ENCODE measurements around the gene PPP1R17. TPM values are rescaled to one million over a fixed set of nuclear protein-coding genes. Genes with fewer than 3 reads are reported as not detected.
A peak's percentile ranks its signal among the peaks of the same experiment; 100 is the strongest.

The PPP1R17 gene
- total RNA-seq, 1 experiment from 2014 or later = not detected

DNA sequence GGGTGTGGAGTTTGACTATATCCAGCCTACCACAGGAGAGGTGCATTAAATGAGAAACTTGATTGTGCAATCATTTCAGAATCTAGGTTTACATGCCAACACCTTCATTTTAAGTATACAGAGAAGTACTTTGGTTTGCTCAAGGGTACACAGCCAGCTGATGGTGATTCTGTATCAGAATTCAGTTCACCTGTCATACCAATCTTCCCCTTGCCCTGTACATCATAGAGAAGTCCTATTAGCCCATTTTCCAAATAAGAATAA, 35.0 kb upstream of the PPP1R17 start:
- H3K4me1 ChIP-seq (ENCODE audit: control insufficient read depth, insufficient read depth, low read length) = no peaks in the 10 kb centered on the region
- no TSS peak for BruUV-seq (replicated peaks)
- no peak overlapping the region for H3K4me3 ChIP-seq (ENCODE audit: low read depth in 2 of 2, low read length in 2 of 2)
- H3K27ac ChIP-seq (ENCODE audit: low read length) = no peak overlapping the region
- ChIA-PET CTCF (no interaction called here), POLR2A (no interaction called here)
- no peaks in the 10 kb centered on the region for H3K27me3 ChIP-seq (ENCODE audit: control insufficient read depth, insufficient read depth, low read length)
- no peak for DNase-seq (ENCODE audit: low read depth, low spot score)
- intact Hi-C loops (cut with micrococcal nuclease; ENCODE audit: unreplicated experiment) = no loop called here
- ATAC-seq = no peak
- no peak for TF ChIP-seq POLR2AphosphoS5 (IDR thresholded peaks at IDR 0.05; ENCODE audit: low read depth, low read length)
- TF ChIP-seq SIN3A (IDR thresholded peaks at IDR 0.05; ENCODE audit: borderline replicate concordance, insufficient read depth, low read depth, low read length) = no peak
- TF ChIP-seq, protein P1, sequence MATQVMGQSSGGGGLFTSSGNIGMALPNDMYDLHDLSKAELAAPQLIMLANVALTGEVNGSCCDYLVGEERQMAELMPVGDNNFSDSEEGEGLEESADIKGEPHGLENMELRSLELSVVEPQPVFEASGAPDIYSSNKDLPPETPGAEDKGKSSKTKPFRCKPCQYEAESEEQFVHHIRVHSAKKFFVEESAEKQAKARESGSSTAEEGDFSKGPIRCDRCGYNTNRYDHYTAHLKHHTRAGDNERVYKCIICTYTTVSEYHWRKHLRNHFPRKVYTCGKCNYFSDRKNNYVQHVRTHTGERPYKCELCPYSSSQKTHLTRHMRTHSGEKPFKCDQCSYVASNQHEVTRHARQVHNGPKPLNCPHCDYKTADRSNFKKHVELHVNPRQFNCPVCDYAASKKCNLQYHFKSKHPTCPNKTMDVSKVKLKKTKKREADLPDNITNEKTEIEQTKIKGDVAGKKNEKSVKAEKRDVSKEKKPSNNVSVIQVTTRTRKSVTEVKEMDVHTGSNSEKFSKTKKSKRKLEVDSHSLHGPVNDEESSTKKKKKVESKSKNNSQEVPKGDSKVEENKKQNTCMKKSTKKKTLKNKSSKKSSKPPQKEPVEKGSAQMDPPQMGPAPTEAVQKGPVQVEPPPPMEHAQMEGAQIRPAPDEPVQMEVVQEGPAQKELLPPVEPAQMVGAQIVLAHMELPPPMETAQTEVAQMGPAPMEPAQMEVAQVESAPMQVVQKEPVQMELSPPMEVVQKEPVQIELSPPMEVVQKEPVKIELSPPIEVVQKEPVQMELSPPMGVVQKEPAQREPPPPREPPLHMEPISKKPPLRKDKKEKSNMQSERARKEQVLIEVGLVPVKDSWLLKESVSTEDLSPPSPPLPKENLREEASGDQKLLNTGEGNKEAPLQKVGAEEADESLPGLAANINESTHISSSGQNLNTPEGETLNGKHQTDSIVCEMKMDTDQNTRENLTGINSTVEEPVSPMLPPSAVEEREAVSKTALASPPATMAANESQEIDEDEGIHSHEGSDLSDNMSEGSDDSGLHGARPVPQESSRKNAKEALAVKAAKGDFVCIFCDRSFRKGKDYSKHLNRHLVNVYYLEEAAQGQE (IDR thresholded peaks at IDR 0.05; ENCODE audit: insufficient read depth in 1 of 2, low read depth in 2 of 2, low read length in 1 of 2) = no peak
- TF ChIP-seq CTCF (IDR thresholded peaks at IDR 0.05) = no peak
- no peak for TF ChIP-seq TCF7L2 (IDR thresholded peaks at IDR 0.05; ENCODE audit: low read depth, low read length)
- no peaks in the 10 kb centered on the region for H3K9me3 ChIP-seq (ENCODE audit: control insufficient read depth, insufficient read depth, low read depth, low read length)
- no peaks in the 10 kb centered on the region for H3K36me3 ChIP-seq (ENCODE audit: control insufficient read depth, insufficient read depth, low read length)
- in situ Hi-C loops (cut with HindIII; ENCODE audit: low pct_unique_long_range_greater_than_20kb, low sequenced_read_pairs) = no loop called here

DNA sequence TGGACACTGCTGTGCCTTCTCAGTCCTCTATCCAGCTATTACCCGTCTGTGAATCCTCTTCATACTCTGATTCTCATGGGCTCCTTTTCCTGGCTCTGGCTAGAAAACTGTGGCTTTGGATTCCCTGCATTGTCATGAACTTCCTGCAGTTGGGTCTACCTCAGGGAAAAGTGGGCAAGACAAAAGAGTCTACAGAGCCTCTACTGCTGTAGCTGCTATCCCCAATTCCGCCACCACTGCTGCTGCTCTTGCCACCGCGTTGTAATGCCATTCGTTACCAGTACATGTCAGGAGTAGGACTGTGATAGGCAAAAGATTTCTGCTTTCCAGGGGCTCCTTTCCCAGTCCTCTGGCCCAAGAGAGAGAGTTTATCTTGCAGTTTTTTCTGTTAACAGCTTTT, 23.9 kb upstream of the PPP1R17 start:
- ATAC-seq (0 out of 2 replicates have a peak, but pooled peaks have one; percentile 65), DNase-seq (ENCODE audit: low read depth, low spot score) (no peak)
- Histone ChIP-seq H3K9me3 (ENCODE audit: control insufficient read depth, insufficient read depth, low read depth, low read length) (no peaks in the 10 kb centered on the region), H3K27ac (ENCODE audit: low read length) (no peak overlapping the region), H3K4me3 (ENCODE audit: low read depth in 2 of 2, low read length in 2 of 2) (no peak overlapping the region), H3K36me3 (ENCODE audit: control insufficient read depth, insufficient read depth, low read length) (no peaks in the 10 kb centered on the region), H3K4me1 (ENCODE audit: control insufficient read depth, insufficient read depth, low read length) (no peaks in the 10 kb centered on the region), H3K27me3 (ENCODE audit: control insufficient read depth, insufficient read depth, low read length) (no peaks in the 10 kb centered on the region)
- ChIA-PET CTCF (no interaction called here), POLR2A (no interaction called here)
- in situ Hi-C loops (cut with HindIII; ENCODE audit: low pct_unique_long_range_greater_than_20kb, low sequenced_read_pairs) = no loop called here
- intact Hi-C loops (cut with micrococcal nuclease; ENCODE audit: unreplicated experiment) = no loop called here
- BruUV-seq (replicated peaks) = no TSS peak
- no peak for TF ChIP-seq POLR2AphosphoS5 (IDR thresholded peaks at IDR 0.05; ENCODE audit: low read depth, low read length)
- TF ChIP-seq, protein P1 (IDR thresholded peaks at IDR 0.05; ENCODE audit: insufficient read depth in 1 of 2, low read depth in 2 of 2, low read length in 1 of 2) = no peak
- no peak for TF ChIP-seq CTCF (IDR thresholded peaks at IDR 0.05)
- TF ChIP-seq TCF7L2 (IDR thresholded peaks at IDR 0.05; ENCODE audit: low read depth, low read length) = no peak
- no peak for TF ChIP-seq SIN3A (IDR thresholded peaks at IDR 0.05; ENCODE audit: borderline replicate concordance, insufficient read depth, low read depth, low read length)

All from Panc1 (cell line).